A673 (cell line): Measurements from ENCODE around the gene SOX10. TPM values are rescaled to one million over a fixed set of nuclear protein-coding genes. Genes with fewer than 3 reads are reported as not detected.

Experiments used
- Bru-seq: library from RNA; stranded (reverse); fragments of 400-500 nt; gene quantifications from one replicate; lab custom pipeline; 2021; lab: Mats Ljungman, UMichigan
- BruChase-seq, 2 experiments: library from RNA; stranded (reverse); fragments of 400-500 nt; gene quantifications; one replicate each; lab custom pipeline; 2021; lab: Mats Ljungman, UMichigan
- BruUV-seq: library from RNA; stranded (reverse); fragments of 400-500 nt; replicated peaks from 2 replicates; lab custom pipeline; 2021; lab: Mats Ljungman, UMichigan
- CTCF ChIA-PET: fragments of 300-600 bp; sonication (Branson Sonifier 250); formaldehyde crosslinking; loops from one replicate; lab custom pipeline; 2022; ENCODE audit warnings: antibody characterized with exemption; lab: Charles Lee
- POLR2A ChIA-PET: fragments of 300-600 bp; sonication (Branson Sonifier 250); formaldehyde crosslinking; loops from one replicate; lab custom pipeline; 2022; ENCODE audit warnings: antibody characterized with exemption; ENCODE audit not compliant: low non-redundant PET; lab: Charles Lee
- DNase-seq: peaks from one replicate; pipeline ENCODE4 v3.0.0-alpha.2; 2015; ENCODE audit warnings: low spot score
- H3K27ac ChIP-seq: fragments of 200-600 bp; sonication (generic); 2 replicates; pipeline ENCODE4 v1.5.1; 2016; ENCODE audit warnings: mixed run types, low read depth, mild to moderate bottlenecking, mixed read lengths, antibody characterized with exemption, low read length; ENCODE audit not compliant: poor library complexity, severe bottlenecking
- H3K27me3 ChIP-seq: fragments of 200-600 bp; sonication (generic); replicated peaks from 2 replicates; pipeline ENCODE4 v1.6.1; 2017; ENCODE audit warnings: mixed run types, low read depth, mild to moderate bottlenecking, mixed read lengths, antibody characterized with exemption, low read length; ENCODE audit not compliant: insufficient read depth, poor library complexity
- H3K36me3 ChIP-seq: fragments of 200-600 bp; sonication (generic); 2 replicates; pipeline ENCODE4 v1.6.1; 2016; ENCODE audit warnings: mixed run types, mild to moderate bottlenecking, mixed read lengths, antibody characterized with exemption, low read length; ENCODE audit not compliant: insufficient read depth, poor library complexity, severe bottlenecking
- H3K4me1 ChIP-seq: fragments of 200-600 bp; sonication (generic); 2 replicates; pipeline ENCODE4 v1.6.1; 2017; ENCODE audit warnings: mixed run types, mild to moderate bottlenecking, mixed read lengths, antibody characterized with exemption, low read length; ENCODE audit not compliant: insufficient read depth, poor library complexity, severe bottlenecking
- H3K4me3 ChIP-seq: fragments of 200-600 bp; sonication (generic); 2 replicates; pipeline ENCODE4 v1.5.1; 2016; ENCODE audit warnings: low read depth, mixed run types, mild to moderate bottlenecking, mixed read lengths, low read length; ENCODE audit not compliant: poor library complexity, severe bottlenecking
- H3K9me3 ChIP-seq: fragments of 200-600 bp; sonication (generic); 2 replicates; pipeline ENCODE4 v1.6.1; 2016; ENCODE audit warnings: mixed run types, low read depth, mild to moderate bottlenecking, mixed read lengths, antibody characterized with exemption, low read length; ENCODE audit not compliant: poor library complexity, severe bottlenecking
- CTCF ChIP-seq: fragments of 300-800, 200-600 bp; sonication (generic); conservative IDR thresholded peaks from 2 replicates; pipeline ENCODE4 v1.5.1; 2017; ENCODE audit warnings: low read depth, mild to moderate bottlenecking, antibody characterized with exemption, low read length, moderate library complexity, mixed read lengths
- EZH2 ChIP-seq: fragments of 200-600 bp; sonication (generic); IDR thresholded peaks from 2 replicates; pipeline ENCODE4 v1.6.1; 2017; ENCODE audit warnings: borderline replicate concordance, low read depth, mild to moderate bottlenecking, mixed read lengths, antibody characterized with exemption, low read length; ENCODE audit not compliant: poor library complexity, severe bottlenecking
- intact Hi-C: fragments of 100-400 bp; cut with micrococcal nuclease; formaldehyde crosslinking; loops from one replicate; pipeline ENCODE4 v1.10.0; 2022; ENCODE audit not compliant: unreplicated experiment
- long read RNA-seq: library from polyadenylated mRNA; stranded (forward); transcript quantifications from one replicate; pipeline ENCODE4 v2.0.0, GENCODE V29; 2022
- total RNA-seq: library from RNA; stranded (reverse); gene quantifications from 2 replicates; pipeline ENCODE4 v1.2.3, GENCODE V29; 2021

SOX10 gene
- total RNA-seq (not detected in 2 replicates), Bru-seq, nascent RNA (not detected), BruChase-seq, experiment 1, labeled RNA remaining after a 2-hour chase (not detected), BruChase-seq, experiment 2, labeled RNA remaining after a 6-hour chase (not detected)
- long read RNA-seq = 0 reads

GRCh38 chr22:37983860-37984791 is at the start of gene SOX10:
SOX10 (minus strand) TSS chr22:37984555; CDS start chr22:37983784, 771 bp downstream.
- H3K9me3 ChIP-seq = no peaks in the 10 kb centered on the region
- no peaks in the 10 kb centered on the region for H3K4me1 ChIP-seq
- POLR2A ChIA-PET = no interaction called here
- CTCF ChIA-PET = no interaction called here
- no peaks in the 10 kb centered on the region for H3K27me3 ChIP-seq
- intact Hi-C loops = no loop called here
- BruUV-seq = no TSS peak
- no peaks in the 10 kb centered on the region for H3K36me3 ChIP-seq
- no peak within 1 kb of the TSS for H3K4me3 ChIP-seq
- H3K27ac ChIP-seq = no peak within 1 kb of the TSS
- DNase-seq = no peak
- TF ChIP-seq EZH2 = no peak

GRCh38 chr22:38033522-38034277 is 49.3 kb upstream of the SOX10 start:
- H3K4me3 ChIP-seq = no peak overlapping the region
- ChIA-PET CTCF (interaction anchor here (1.7 kb wide), 1 partner anchor 18 kb away, joined by 6 read pairs; no protein-coding TSS in a partner anchor), POLR2A (no interaction called here)
- no peak for DNase-seq
- no peak overlapping the region for H3K27ac ChIP-seq
- peaks cover 8% of the 10 kb centered on the region for H3K4me1 ChIP-seq
- no TSS peak for BruUV-seq
- no peaks in the 10 kb centered on the region for H3K9me3 ChIP-seq
- TF ChIP-seq EZH2 (no peak), CTCF (no peak)
- no peaks in the 10 kb centered on the region for H3K36me3 ChIP-seq
- intact Hi-C loops = no loop called here
- H3K27me3 ChIP-seq = no peaks in the 10 kb centered on the region

GRCh38 chr22:38032681-38033521 is 48.5 kb upstream of the SOX10 start:
- Histone ChIP-seq H3K27ac (no peak overlapping the region), H3K4me3 (no peak overlapping the region), H3K9me3 (no peaks in the 10 kb centered on the region), H3K27me3 (no peaks in the 10 kb centered on the region), H3K4me1 (peaks cover 8% of the 10 kb centered on the region), H3K36me3 (no peaks in the 10 kb centered on the region)
- no peak for DNase-seq
- ChIA-PET POLR2A (no interaction called here), CTCF (no interaction called here)
- no peak for TF ChIP-seq CTCF
- no peak for TF ChIP-seq EZH2
- BruUV-seq = no TSS peak
- intact Hi-C loops = no loop called here
